K562 (cell line): ENCODE measurements around the gene ORAI1. TPM values are rescaled to one million over a fixed set of nuclear protein-coding genes. Genes with fewer than 3 reads are reported as not detected.
A peak's percentile ranks its signal among the peaks of the same experiment; 100 is the strongest.

Experiments used
- ATAC-seq: fragments of 200-7000 bp; cut with Tn5 transposase; 3 replicates; pipeline ENCODE4 v1.9.1; 2020; ENCODE audit warnings: moderate library complexity
- BruUV-seq: library from RNA; stranded (reverse); fragments of 400-500 nt; replicated peaks from 2 replicates; lab custom pipeline; 2021; lab: Mats Ljungman, UMichigan
- CTCF ChIA-PET: fragments of 300-600 bp; formaldehyde crosslinking; extraction: SDS; loops from one replicate; lab custom pipeline; 2021; ENCODE audit warnings: low intra/inter-chr PET ratio; lab: Yijun Ruan, JAX
- POLR2A ChIA-PET: fragments of 300-600, 350-650 bp; sonication (Branson Sonifier 250); formaldehyde crosslinking; extraction: SDS; loops from one replicate; lab custom pipeline; 2021; ENCODE audit warnings: antibody characterized with exemption, inconsistent platforms; lab: Yijun Ruan, JAX
- DNase-seq, 4 experiments: peaks; one replicate each; pipeline versions ENCODE4 v3.0.0 to v3.0.0-alpha.2; 2011 to 2018; ENCODE audit warnings: low spot score in 3 of 4, mixed read lengths in 3 of 4; ENCODE audit errors: extremely low read depth in 1 of 4
- FAIRE-seq: peaks from 2 replicates; lab custom pipeline; 2011; peaks lifted over from hg19 to GRCh38; lab: Jason Lieb, UNC
- H2AFZ ChIP-seq: 2 replicates; pipeline ENCODE4 v1.6.0; 2011; ENCODE audit warnings: low read depth, low read length, control low read depth, inconsistent platforms
- H3K27ac ChIP-seq: fragments of 200-600 bp; 3 replicates; pipeline ENCODE4 v1.8.0; 2011; ENCODE audit warnings: low read depth, mild to moderate bottlenecking, control low read depth, inconsistent platforms, low read length, moderate library complexity, mixed read lengths; ENCODE audit errors: extremely low read depth
- H3K27me3 ChIP-seq, 2 experiments: fragments of 300-600 bp in 1 of 2; 2 replicates in 1 of 2; 3 replicates in 1 of 2; pipeline versions ENCODE4 v1.6.0 to v1.8.0; 2011; ENCODE audit warnings: inconsistent platforms in 2 of 2, low read length in 2 of 2, mild to moderate bottlenecking in 1 of 2, mixed read lengths in 1 of 2, moderate library complexity in 1 of 2; ENCODE audit not compliant: control insufficient read depth in 2 of 2, insufficient read depth in 2 of 2
- H3K36me3 ChIP-seq: fragments of 300-600 bp; 3 replicates; pipeline ENCODE4 v1.8.0; 2011; ENCODE audit warnings: mild to moderate bottlenecking, low read length, inconsistent platforms; ENCODE audit not compliant: control insufficient read depth, insufficient read depth
- H3K4me1 ChIP-seq, 2 experiments: fragments of 200-600 bp in 1 of 2; replicated peaks in 1 of 2; 2 replicates in 1 of 2; 3 replicates in 1 of 2; pipeline versions ENCODE4 v1.5.1 to v1.8.0; 2011; ENCODE audit warnings: inconsistent platforms in 2 of 2, low read length in 2 of 2, mild to moderate bottlenecking in 1 of 2, mixed read lengths in 1 of 2, moderate library complexity in 1 of 2; ENCODE audit not compliant: control insufficient read depth in 2 of 2, insufficient read depth in 2 of 2
- H3K4me2 ChIP-seq: 2 replicates; pipeline ENCODE4 v1.6.1; 2011; ENCODE audit warnings: low read length, control low read depth, inconsistent platforms, mixed read lengths; ENCODE audit not compliant: insufficient read depth
- H3K4me3 ChIP-seq: fragments of 200-600 bp; sonication (generic), shearing (Covaris generic); 2 replicates; pipeline ENCODE4 v1.5.1; 2016; ENCODE audit warnings: control low read depth, inconsistent platforms
- H3K79me2 ChIP-seq: fragments of 200-600 bp; 3 replicates; pipeline ENCODE4 v1.8.0; 2011; ENCODE audit warnings: low read length, inconsistent platforms; ENCODE audit not compliant: control insufficient read depth, insufficient read depth
- H3K9ac ChIP-seq, 2 experiments: 2 replicates each; pipeline versions ENCODE4 v1.6.0 to v1.6.1; 2011; ENCODE audit warnings: low read depth in 2 of 2, low read length in 2 of 2, control low read depth in 1 of 2, inconsistent platforms in 1 of 2, mild to moderate bottlenecking in 1 of 2, mixed read lengths in 1 of 2; ENCODE audit not compliant: insufficient read depth in 1 of 2
- H3K9me1 ChIP-seq: one replicate; pipeline ENCODE4 v1.6.0; 2011; ENCODE audit warnings: inconsistent platforms, mild to moderate bottlenecking, low read length, moderate library complexity; ENCODE audit not compliant: control insufficient read depth, insufficient read depth
- H3K9me3 ChIP-seq: replicated peaks from 2 replicates; pipeline ENCODE4 v1.5.1; 2011; ENCODE audit warnings: low read depth, low read length, inconsistent platforms; ENCODE audit not compliant: control insufficient read depth, insufficient read depth
- H4K20me1 ChIP-seq: replicated peaks from 2 replicates; pipeline ENCODE4 v1.6.1; 2011; ENCODE audit warnings: low read length, inconsistent platforms, mixed read lengths; ENCODE audit not compliant: control insufficient read depth, insufficient read depth
- C11orf30 ChIP-seq: fragments of 450-650 bp; IDR thresholded peaks from 2 replicates; pipeline ENCODE4 v1.6.1; 2016; ENCODE audit warnings: low read depth, mild to moderate bottlenecking
- CC2D1A ChIP-seq: fragments of 450-650 bp; IDR thresholded peaks from 2 replicates; pipeline ENCODE4 v1.6.1; 2017; ENCODE audit warnings: mild to moderate bottlenecking
- CHD4 ChIP-seq: fragments of 200-600 bp; sonication (generic); IDR thresholded peaks from 3 replicates; pipeline ENCODE4 v1.6.1; 2012; ENCODE audit warnings: low read depth, mild to moderate bottlenecking, mixed read lengths, low read length, inconsistent platforms; ENCODE audit not compliant: insufficient read depth, insufficient replicate concordance, poor library complexity, severe bottlenecking
- MAZ ChIP-seq, 2 experiments: fragments of 450-650 bp in 1 of 2; sonication (generic) in 1 of 2; formaldehyde crosslinking; IDR thresholded peaks in 1 of 2; conservative IDR thresholded peaks in 1 of 2; 2 replicates each; pipeline versions ENCODE4 v1.4.0 to v1.5.0; 2020; ENCODE audit warnings: mild to moderate bottlenecking in 1 of 2, missing genetic modification reagents in 1 of 2
- SOX6 ChIP-seq: fragments of 450-650 bp; IDR thresholded peaks from 2 replicates; pipeline ENCODE4 v1.6.1; 2014; ENCODE audit warnings: mild to moderate bottlenecking
- THRAP3 ChIP-seq: fragments of 450-650 bp; IDR thresholded peaks from 2 replicates; pipeline ENCODE4 v1.6.1; 2016; ENCODE audit warnings: mild to moderate bottlenecking, inconsistent platforms, borderline replicate concordance
- WHSC1 ChIP-seq: IDR thresholded peaks from one replicate; pipeline ENCODE4 v1.6.1; 2012; ENCODE audit warnings: low read length, control low read depth, inconsistent platforms
- WGBS: fragments of 100-300 bp; shearing (Covaris generic); methylation state at CpG from one replicate; pipeline ENCODE4 v1.1.6; 2016; ENCODE audit warnings: low coverage, mixed read lengths; ENCODE audit not compliant: insufficient coverage; ENCODE audit errors: missing lambda C conversion rate; 5-methylcytosine and 5-hydroxymethylcytosine counted together
- in situ Hi-C: fragments of 300-500 bp; cut with MboI; formaldehyde crosslinking; loops from 4 replicates; pipeline ENCODE4 v1.15.0; 2018; ENCODE audit warnings: inconsistent platforms, mixed read lengths
- intact Hi-C: fragments of 100-400 bp; cut with micrococcal nuclease; formaldehyde crosslinking; loops from 2 replicates; pipeline ENCODE4 v1.14.2; 2022
- polyA plus RNA-seq, 8 experiments: library from polyadenylated mRNA; depleted of rRNA in 4 of 8; stranded (reverse) in 5 of 8; unstranded in 3 of 8; fragments of >200 nt; fragmentation: Nextera tagmentation in 2 of 8; fragmentation: Illumina TruSeq in 1 of 8; extraction: Ambion mirVana in 2 of 8; extraction: Trizol in 1 of 8; gene quantifications; 2 replicates each; pipeline versions ENCODE4 v1.2.1 to v1.2.3, GENCODE V29; 2011 to 2014; ENCODE audit warnings: inconsistent platforms in 1 of 8, missing spikeins in 1 of 8
- total RNA-seq, 7 experiments: library from RNA; depleted of rRNA in 6 of 7; stranded (reverse); fragments of >200 nt in 6 of 7; fragmentation: Illumina TruSeq in 2 of 7; extraction: Trizol in 2 of 7; gene quantifications; 2 replicates each; pipeline versions ENCODE4 v1.2.1 to v1.2.3, GENCODE V29; 2011 to 2021; ENCODE audit warnings: low replicate concordance in 1 of 7
- TF ChIP-seq, protein P1 (sequence below): fragments of 150-350 bp; IDR thresholded peaks from 2 replicates; pipeline ENCODE4 v1.6.1; 2014; ENCODE audit warnings: low read depth, mild to moderate bottlenecking, low read length, borderline replicate concordance
- TF ChIP-seq, protein P2 (sequence below): fragments of 250-450 bp; sonication (Bioruptor Pico); IDR thresholded peaks from 2 replicates; pipeline ENCODE4 v1.6.1; 2021; ENCODE audit warnings: mild to moderate bottlenecking

Gene ORAI1
- total and polyA plus RNA-seq, 9 of the 15 experiments (the other 6 are each of a cell fraction or from before 2014, with no cell fraction given): 2.6 to 23.8 (median 9.3) TPM

DNA sequence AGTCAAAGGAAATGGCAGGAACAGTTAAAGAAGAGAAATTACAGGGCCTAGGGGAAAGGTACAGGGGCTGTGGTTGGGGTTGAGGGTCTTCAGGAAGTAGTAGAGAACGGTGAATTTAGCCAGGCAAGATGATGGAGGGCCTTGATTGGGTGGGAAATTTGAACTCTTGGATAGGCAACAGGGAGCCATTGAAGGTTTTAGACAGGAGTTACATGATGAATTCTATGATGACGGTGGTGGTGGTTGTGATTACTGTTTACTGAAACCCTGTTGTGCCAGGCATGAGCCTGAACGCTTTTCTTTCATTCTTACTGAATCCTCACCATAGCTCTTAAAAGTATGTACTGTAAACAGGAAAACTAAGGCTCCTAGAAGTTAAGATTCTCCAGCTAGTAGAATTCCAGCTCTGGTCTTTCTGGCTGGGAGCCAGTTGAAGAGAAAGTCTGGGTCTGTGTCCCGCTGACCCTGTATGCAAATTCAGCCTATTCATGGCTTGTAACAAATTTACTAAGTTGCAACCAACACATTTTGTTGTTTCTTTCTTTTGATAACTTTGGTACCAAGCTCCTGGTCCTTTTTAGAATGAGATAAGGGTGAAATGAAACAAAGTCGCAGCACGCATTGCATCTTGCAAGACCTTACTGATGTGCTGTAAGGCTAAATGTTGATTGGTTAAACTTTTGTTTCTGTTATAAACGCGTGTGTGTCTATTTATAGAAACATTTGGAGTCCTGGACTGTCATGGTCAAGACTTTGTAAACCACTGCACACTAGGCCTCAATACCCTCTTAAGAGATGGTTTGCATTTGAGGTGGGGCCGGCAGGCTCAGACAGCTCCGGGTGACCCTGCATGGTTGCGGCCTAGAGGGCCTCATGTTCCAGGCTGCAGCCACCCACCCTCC, 6.0 kb downstream of the ORAI1 start:
- no peaks in the 10 kb centered on the region for H3K27me3 ChIP-seq
- ATAC-seq: peak; percentile 7; the same call in 2 of the 3 replicates
- H3K9me1 ChIP-seq: no peaks in the 10 kb centered on the region
- CTCF ChIA-PET: no interaction called here
- peak in 1 of 4 experiments; percentile 14 for DNase-seq
- peak overlapping the region; percentile 73; the same call in 1 of the 3 replicates for H3K27ac ChIP-seq
- FAIRE-seq: no peak
- POLR2A ChIA-PET: interaction anchor here (0.6 to 1.3 kb wide), 7 partner anchors 10 to 712 kb away, joined by 3 to 4 read pairs (median 3); no protein-coding TSS in a partner anchor
- no peaks in the 10 kb centered on the region for H3K9me3 ChIP-seq
- in situ Hi-C loops: no loop called here
- BruUV-seq: no TSS peak
- intact Hi-C loops: no loop called here
- H2AFZ ChIP-seq: no peak overlapping the region
- peak overlapping the region in 1 of 2 experiments; percentile 82; a peak in 2 of 4 replicates for H3K9ac ChIP-seq
- peaks cover 8% of the 10 kb centered on the region for H4K20me1 ChIP-seq
- WGBS: 49% methylated on average over 11 of the region's 11 CpGs
- H3K79me2 ChIP-seq: peaks cover 66% of the 10 kb centered on the region
- 0 out of 2 replicates have a peak overlapping the region, but pooled peaks have one; percentile 20 for H3K4me2 ChIP-seq
- H3K4me3 ChIP-seq: no peak overlapping the region
- H3K4me1 ChIP-seq: peaks cover 44 to 47% of the 10 kb centered on the region in 2 experiments
- H3K36me3 ChIP-seq: peaks cover 39% of the 10 kb centered on the region; the same call in 2 of the 3 replicates
- TF ChIP-seq THRAP3: no peak
- no peak for TF ChIP-seq CC2D1A
- TF ChIP-seq, protein P1, sequence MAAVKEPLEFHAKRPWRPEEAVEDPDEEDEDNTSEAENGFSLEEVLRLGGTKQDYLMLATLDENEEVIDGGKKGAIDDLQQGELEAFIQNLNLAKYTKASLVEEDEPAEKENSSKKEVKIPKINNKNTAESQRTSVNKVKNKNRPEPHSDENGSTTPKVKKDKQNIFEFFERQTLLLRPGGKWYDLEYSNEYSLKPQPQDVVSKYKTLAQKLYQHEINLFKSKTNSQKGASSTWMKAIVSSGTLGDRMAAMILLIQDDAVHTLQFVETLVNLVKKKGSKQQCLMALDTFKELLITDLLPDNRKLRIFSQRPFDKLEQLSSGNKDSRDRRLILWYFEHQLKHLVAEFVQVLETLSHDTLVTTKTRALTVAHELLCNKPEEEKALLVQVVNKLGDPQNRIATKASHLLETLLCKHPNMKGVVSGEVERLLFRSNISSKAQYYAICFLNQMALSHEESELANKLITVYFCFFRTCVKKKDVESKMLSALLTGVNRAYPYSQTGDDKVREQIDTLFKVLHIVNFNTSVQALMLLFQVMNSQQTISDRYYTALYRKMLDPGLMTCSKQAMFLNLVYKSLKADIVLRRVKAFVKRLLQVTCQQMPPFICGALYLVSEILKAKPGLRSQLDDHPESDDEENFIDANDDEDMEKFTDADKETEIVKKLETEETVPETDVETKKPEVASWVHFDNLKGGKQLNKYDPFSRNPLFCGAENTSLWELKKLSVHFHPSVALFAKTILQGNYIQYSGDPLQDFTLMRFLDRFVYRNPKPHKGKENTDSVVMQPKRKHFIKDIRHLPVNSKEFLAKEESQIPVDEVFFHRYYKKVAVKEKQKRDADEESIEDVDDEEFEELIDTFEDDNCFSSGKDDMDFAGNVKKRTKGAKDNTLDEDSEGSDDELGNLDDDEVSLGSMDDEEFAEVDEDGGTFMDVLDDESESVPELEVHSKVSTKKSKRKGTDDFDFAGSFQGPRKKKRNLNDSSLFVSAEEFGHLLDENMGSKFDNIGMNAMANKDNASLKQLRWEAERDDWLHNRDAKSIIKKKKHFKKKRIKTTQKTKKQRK: no peak
- TF ChIP-seq CHD4: no peak
- TF ChIP-seq WHSC1: no peak
- no peak for TF ChIP-seq MAZ (CRISPR knock-in tag; conservative IDR thresholded peaks at IDR 0.05 in 1 of 2, IDR thresholded peaks at IDR 0.05 in 1 of 2)
- no peak for TF ChIP-seq C11orf30
- no peak for TF ChIP-seq SOX6
- TF ChIP-seq, protein P2, sequence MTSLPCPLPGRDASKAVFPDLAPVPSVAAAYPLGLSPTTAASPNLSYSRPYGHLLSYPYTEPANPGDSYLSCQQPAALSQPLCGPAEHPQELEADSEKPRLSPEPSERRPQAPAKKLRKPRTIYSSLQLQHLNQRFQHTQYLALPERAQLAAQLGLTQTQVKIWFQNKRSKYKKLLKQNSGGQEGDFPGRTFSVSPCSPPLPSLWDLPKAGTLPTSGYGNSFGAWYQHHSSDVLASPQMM (CRISPR knock-in tag): no peak
